ENCODE data around the gene PRF1. TPM values are rescaled to one million over a fixed set of nuclear protein-coding genes. Genes with fewer than 3 reads are reported as not detected.

Gene PRF1
- total and polyA plus RNA-seq, 3 experiments from 2014 or later = 94.8 to 762 (median 95.7) TPM

GRCh38 chr10:70603449-70603801, 884 bp upstream of the PRF1 start:
- DNase-seq = peak in 4 of 5 donors; percentile 54 to 75 (median 61)
- Mint-ChIP-seq H3K4me3 (peak overlapping the region; percentile 94 to 100 (median 99)), H3K27me3 (no peaks in the 10 kb centered on the region), H3K36me3 (peaks cover 9 to 35% (median 19%) of the 10 kb centered on the region in 3 donors), H3K4me1 (peaks cover 53 to 76% (median 61%) of the 10 kb centered on the region in 3 donors), H3K27ac (peak overlapping the region; percentile 91 to 99 (median 97)), H3K9me3 (peaks cover 0 to 4% (median 0%) of the 10 kb centered on the region in 5 donors)
- H3K4me1 ChIP-seq (ENCODE audit: insufficient read depth, low read length) = peaks cover 61% of the 10 kb centered on the region
- POLR2A ChIA-PET = interaction anchor here (1.5 to 2.1 kb wide), 3 partner anchors 24 to 284 kb away, joined by 4 to 14 read pairs (median 7); no protein-coding TSS in a partner anchor
- peak overlapping the region; percentile 66 for H3K4me3 ChIP-seq (ENCODE audit: low read length)
- peak overlapping the region; percentile 70 for H3K27ac ChIP-seq (ENCODE audit: low read depth, low read length)
- peaks cover 7% of the 10 kb centered on the region for H3K36me3 ChIP-seq (ENCODE audit: insufficient read depth, low read length)
- CTCF ChIA-PET = interaction anchor here (0.7 to 2.8 kb wide), 2 partner anchors 14 to 44 kb away, joined by 3 to 15 read pairs; no protein-coding TSS in a partner anchor
- no peaks in the 10 kb centered on the region for H3K27me3 ChIP-seq (ENCODE audit: insufficient read depth, low read length, poor library complexity, severe bottlenecking)
- H3K9me3 ChIP-seq (ENCODE audit: low read length) = no peaks in the 10 kb centered on the region

GRCh38 chr10:70601746-70602145, 795 bp downstream of the PRF1 start:
- Mint-ChIP-seq H3K27ac (peak overlapping the region; percentile 91 to 99 (median 97)), H3K9me3 (peaks cover 0 to 3% (median 0%) of the 10 kb centered on the region in 5 donors), H3K27me3 (no peaks in the 10 kb centered on the region), H3K4me1 (peaks cover 59 to 78% (median 60%) of the 10 kb centered on the region in 3 donors), H3K4me3 (peak overlapping the region; percentile 94 to 100 (median 99)), H3K36me3 (peaks cover 18 to 51% (median 32%) of the 10 kb centered on the region in 3 donors)
- no peaks in the 10 kb centered on the region for H3K27me3 ChIP-seq (ENCODE audit: insufficient read depth, low read length, poor library complexity, severe bottlenecking)
- H3K4me3 ChIP-seq (ENCODE audit: low read length) = peak overlapping the region; percentile 66
- ChIA-PET CTCF (interaction anchor here (1.4 to 2.8 kb wide), 4 partner anchors 17 to 53 kb away, joined by 4 to 15 read pairs (median 5); no protein-coding TSS in a partner anchor), POLR2A (interaction anchor here (1.2 to 2.2 kb wide), 6 partner anchors 9 to 26 kb away, joined by 3 to 14 read pairs (median 6); no protein-coding TSS in a partner anchor)
- no peak for DNase-seq
- H3K4me1 ChIP-seq (ENCODE audit: insufficient read depth, low read length) = peaks cover 63% of the 10 kb centered on the region
- H3K9me3 ChIP-seq (ENCODE audit: low read length) = no peaks in the 10 kb centered on the region
- peaks cover 21% of the 10 kb centered on the region for H3K36me3 ChIP-seq (ENCODE audit: insufficient read depth, low read length)
- peak overlapping the region; percentile 70 for H3K27ac ChIP-seq (ENCODE audit: low read depth, low read length)

- Mint-ChIP-seq H3K9me3 (peaks cover 0 to 3% (median 0%) of the 10 kb centered on the region in 5 donors), H3K27me3 (no peaks in the 10 kb centered on the region), H3K4me1 (peaks cover 68 to 86% (median 68%) of the 10 kb centered on the region in 3 donors), H3K4me3 (peak overlapping the region; percentile 94 to 100 (median 99)), H3K27ac (peak overlapping the region; percentile 86 to 98 (median 97)), H3K36me3 (peaks cover 18 to 61% (median 41%) of the 10 kb centered on the region in 3 donors)
- no peak for DNase-seq
- ChIA-PET CTCF (interaction anchor here (1.6 kb wide), 1 partner anchor 41 kb away, joined by 4 read pairs; no protein-coding TSS in a partner anchor), POLR2A (interaction anchor here (1.9 to 2.2 kb wide), 2 partner anchors 10 to 16 kb away, joined by 6 to 9 read pairs; no protein-coding TSS in a partner anchor)
- Histone ChIP-seq H3K27ac (ENCODE audit: low read depth, low read length) (peak overlapping the region; percentile 30), H3K27me3 (ENCODE audit: insufficient read depth, low read length, poor library complexity, severe bottlenecking) (no peaks in the 10 kb centered on the region), H3K4me3 (ENCODE audit: low read length) (peak overlapping the region; percentile 66), H3K4me1 (ENCODE audit: insufficient read depth, low read length) (peaks cover 73% of the 10 kb centered on the region), H3K9me3 (ENCODE audit: low read length) (no peaks in the 10 kb centered on the region), H3K36me3 (ENCODE audit: insufficient read depth, low read length) (peaks cover 28% of the 10 kb centered on the region)
These were observed 1.8 kb downstream of the PRF1 start for GRCh38 chr10:70600512-70601395.

GRCh38 chr10:70599791-70600190, 2.8 kb downstream of the PRF1 start:
- H3K4me1 ChIP-seq (ENCODE audit: insufficient read depth, low read length) = peaks cover 80% of the 10 kb centered on the region
- Mint-ChIP-seq H3K4me3 (peak overlapping the region; percentile 94 to 100 (median 99)), H3K27ac (peak overlapping the region; percentile 60 to 97 (median 86)), H3K4me1 (peaks cover 72 to 93% (median 74%) of the 10 kb centered on the region in 3 donors), H3K27me3 (peaks cover 0 to 1% of the 10 kb centered on the region in 2 donors), H3K9me3 (peaks cover 0 to 3% (median 0%) of the 10 kb centered on the region in 5 donors), H3K36me3 (peaks cover 21 to 64% (median 45%) of the 10 kb centered on the region in 3 donors)
- POLR2A ChIA-PET = no interaction called here
- no peak for DNase-seq
- peak overlapping the region; percentile 30 for H3K27ac ChIP-seq (ENCODE audit: low read depth, low read length)
- H3K9me3 ChIP-seq (ENCODE audit: low read length) = no peaks in the 10 kb centered on the region
- H3K4me3 ChIP-seq (ENCODE audit: low read length) = peak overlapping the region; percentile 66
- H3K36me3 ChIP-seq (ENCODE audit: insufficient read depth, low read length) = peaks cover 28% of the 10 kb centered on the region
- CTCF ChIA-PET = interaction anchor here (1.6 kb wide), 1 partner anchor 40 kb away, joined by 4 read pairs; no protein-coding TSS in a partner anchor
- H3K27me3 ChIP-seq (ENCODE audit: insufficient read depth, low read length, poor library complexity, severe bottlenecking) = no peaks in the 10 kb centered on the region

- Mint-ChIP-seq H3K4me1 (peaks cover 74 to 95% (median 77%) of the 10 kb centered on the region in 3 donors), H3K4me3 (peak overlapping the region; percentile 94 to 100 (median 99)), H3K9me3 (peaks cover 0 to 3% (median 0%) of the 10 kb centered on the region in 5 donors), H3K27me3 (peaks cover 0 to 1% of the 10 kb centered on the region in 2 donors), H3K27ac (peak overlapping the region; percentile 67 to 97 (median 89)), H3K36me3 (peaks cover 21 to 64% (median 45%) of the 10 kb centered on the region in 3 donors)
- DNase-seq = no peak
- peaks cover 82% of the 10 kb centered on the region for H3K4me1 ChIP-seq (ENCODE audit: insufficient read depth, low read length)
- ChIA-PET POLR2A (no interaction called here), CTCF (interaction anchor here (1.0 kb wide), 1 partner anchor 50 kb away, joined by 4 read pairs; no protein-coding TSS in a partner anchor)
- peak overlapping the region; percentile 30 for H3K27ac ChIP-seq (ENCODE audit: low read depth, low read length)
- H3K27me3 ChIP-seq (ENCODE audit: insufficient read depth, low read length, poor library complexity, severe bottlenecking) = no peaks in the 10 kb centered on the region
- H3K36me3 ChIP-seq (ENCODE audit: insufficient read depth, low read length) = peaks cover 28% of the 10 kb centered on the region
- no peaks in the 10 kb centered on the region for H3K9me3 ChIP-seq (ENCODE audit: low read length)
- peak overlapping the region; percentile 66 for H3K4me3 ChIP-seq (ENCODE audit: low read length)
These were observed 3.2 kb downstream of the PRF1 start for GRCh38 chr10:70599319-70599718.

- H3K27ac ChIP-seq (ENCODE audit: low read depth, low read length) = peak overlapping the region; percentile 3
- H3K27me3 ChIP-seq (ENCODE audit: insufficient read depth, low read length, poor library complexity, severe bottlenecking) = no peaks in the 10 kb centered on the region
- ChIA-PET CTCF (interaction anchor here (1.0 kb wide), 1 partner anchor 50 kb away, joined by 4 read pairs; no protein-coding TSS in a partner anchor), POLR2A (no interaction called here)
- no peaks in the 10 kb centered on the region for H3K9me3 ChIP-seq (ENCODE audit: low read length)
- peaks cover 28% of the 10 kb centered on the region for H3K36me3 ChIP-seq (ENCODE audit: insufficient read depth, low read length)
- no peak for DNase-seq
- Mint-ChIP-seq H3K27ac (peak overlapping the region; percentile 23 to 94 (median 79)), H3K9me3 (peaks cover 0 to 3% (median 0%) of the 10 kb centered on the region in 5 donors), H3K4me3 (peak overlapping the region; percentile 62 to 100 (median 99)), H3K36me3 (peaks cover 21 to 64% (median 45%) of the 10 kb centered on the region in 3 donors), H3K4me1 (peaks cover 72 to 95% (median 74%) of the 10 kb centered on the region in 3 donors), H3K27me3 (peaks cover 0 to 1% of the 10 kb centered on the region in 2 donors)
- H3K4me1 ChIP-seq (ENCODE audit: insufficient read depth, low read length) = peaks cover 78% of the 10 kb centered on the region
- no peak overlapping the region for H3K4me3 ChIP-seq (ENCODE audit: low read length)
These were observed 3.7 kb downstream of the PRF1 start for GRCh38 chr10:70598857-70599295.
